IMR-90 (cell line): ENCODE data around the gene PRLH. TPM values are rescaled to one million over a fixed set of nuclear protein-coding genes. Genes with fewer than 3 reads are reported as not detected.

Experiments used
- ATAC-seq: fragments of 200-7000 bp; cut with Tn5 transposase; 2 replicates; pipeline ENCODE4 v1.9.1; 2020; ENCODE audit warnings: low read depth, mild to moderate bottlenecking, moderate library complexity
- BruUV-seq: library from RNA; stranded (reverse); fragments of 400-500 nt; replicated peaks from 2 replicates; lab custom pipeline; 2021; lab: Mats Ljungman, UMichigan
- CTCF ChIA-PET: fragments of 300-600 bp; formaldehyde crosslinking; extraction: SDS; loops from one replicate; lab custom pipeline; 2021; ENCODE audit warnings: antibody characterized with exemption; lab: Yijun Ruan, JAX
- POLR2A ChIA-PET: fragments of 300-600 bp; sonication (Branson Sonifier 250); formaldehyde crosslinking; loops from one replicate; lab custom pipeline; 2022; ENCODE audit warnings: antibody characterized with exemption; ENCODE audit not compliant: unreplicated experiment; lab: Charles Lee
- DNase-seq: peaks from one replicate; pipeline ENCODE4 v3.0.0; 2013
- H2AFZ ChIP-seq: replicated peaks from 2 replicates; pipeline ENCODE3; 2013; ENCODE audit warnings: low read length, mild to moderate bottlenecking; ENCODE audit not compliant: poor library complexity
- H2AK5ac ChIP-seq: 2 replicates; pipeline ENCODE4 v1.6.1; 2013; ENCODE audit warnings: low read depth, low read length, inconsistent platforms
- H2AK9ac ChIP-seq: replicated peaks from 2 replicates; pipeline ENCODE3; 2013; ENCODE audit warnings: mild to moderate bottlenecking, low read depth, low read length, moderate library complexity; ENCODE audit not compliant: poor library complexity
- H2BK120ac ChIP-seq: 2 replicates; pipeline ENCODE4 v1.6.1; 2013; ENCODE audit warnings: low read depth, low read length, inconsistent platforms
- H2BK15ac ChIP-seq: 3 replicates; pipeline ENCODE4 v1.6.1; 2013; ENCODE audit warnings: low read depth, low read length, inconsistent platforms
- H2BK20ac ChIP-seq: 2 replicates; pipeline ENCODE4 v1.6.1; 2013; ENCODE audit warnings: low read depth, mild to moderate bottlenecking, inconsistent platforms, low read length, moderate library complexity
- H2BK5ac ChIP-seq: 2 replicates; pipeline ENCODE4 v1.6.1; 2013; ENCODE audit warnings: mild to moderate bottlenecking, low read depth, low read length, inconsistent platforms; ENCODE audit not compliant: poor library complexity, severe bottlenecking
- H3K14ac ChIP-seq: replicated peaks from 2 replicates; pipeline ENCODE4 v1.6.1; 2013; ENCODE audit warnings: low read depth, low read length, inconsistent platforms
- H3K18ac ChIP-seq: 2 replicates; pipeline ENCODE4 v1.6.1; 2013; ENCODE audit warnings: low read depth, low read length, control low read depth
- H3K23ac ChIP-seq: 2 replicates; pipeline ENCODE4 v1.6.1; 2013; ENCODE audit warnings: low read depth, low read length, inconsistent platforms
- H3K27ac ChIP-seq: 2 replicates; pipeline ENCODE4 v1.5.1; 2013; ENCODE audit warnings: mild to moderate bottlenecking, control low read depth, low read length; ENCODE audit not compliant: insufficient read depth
- H3K27me3 ChIP-seq: 2 replicates; pipeline ENCODE4 v1.6.1; 2013; ENCODE audit warnings: low read length; ENCODE audit not compliant: control insufficient read depth, insufficient read depth
- H3K36me3 ChIP-seq: 2 replicates; pipeline ENCODE4 v1.6.1; 2013; ENCODE audit warnings: low read length, mixed read lengths; ENCODE audit not compliant: control insufficient read depth, insufficient read depth
- H3K4ac ChIP-seq: 2 replicates; pipeline ENCODE4 v1.6.1; 2013; ENCODE audit warnings: low read depth, low read length, inconsistent platforms
- H3K4me1 ChIP-seq: 2 replicates; pipeline ENCODE4 v1.6.1; 2013; ENCODE audit warnings: low read length, mixed read lengths; ENCODE audit not compliant: control insufficient read depth, insufficient read depth
- H3K4me2 ChIP-seq: 2 replicates; pipeline ENCODE4 v1.6.1; 2013; ENCODE audit warnings: low read depth, mild to moderate bottlenecking, control low read depth, low read length, moderate library complexity
- H3K4me3 ChIP-seq: 2 replicates; pipeline ENCODE4 v1.5.1; 2013; ENCODE audit warnings: low read depth, mild to moderate bottlenecking, control low read depth, low read length, moderate library complexity; ENCODE audit not compliant: insufficient read depth
- H3K56ac ChIP-seq: 2 replicates; pipeline ENCODE4 v1.6.1; 2013; ENCODE audit warnings: low read length, inconsistent platforms; ENCODE audit not compliant: insufficient read depth; ENCODE audit errors: extremely low read depth
- H3K79me1 ChIP-seq, 2 experiments: 2 replicates each; pipeline ENCODE4 v1.6.1; 2013; ENCODE audit warnings: low read length in 2 of 2, inconsistent platforms in 1 of 2, low read depth in 1 of 2
- H3K9ac ChIP-seq: 2 replicates; pipeline ENCODE4 v1.6.1; 2013; ENCODE audit warnings: low read depth, low read length, control low read depth
- H3K9me1 ChIP-seq: 2 replicates; pipeline ENCODE4 v1.6.1; 2013; ENCODE audit warnings: low read length, inconsistent platforms; ENCODE audit not compliant: insufficient read depth
- H3K9me3 ChIP-seq: 2 replicates; pipeline ENCODE4 v1.6.1; 2013; ENCODE audit warnings: low read length; ENCODE audit not compliant: control insufficient read depth, insufficient read depth
- H4K20me1 ChIP-seq: 2 replicates; pipeline ENCODE4 v1.6.1; 2013; ENCODE audit warnings: low read length, inconsistent platforms; ENCODE audit not compliant: insufficient read depth
- H4K5ac ChIP-seq: 2 replicates; pipeline ENCODE4 v1.6.1; 2013; ENCODE audit warnings: mild to moderate bottlenecking, low read depth, low read length, control low read depth
- H4K8ac ChIP-seq, 2 experiments: 2 replicates each; pipeline ENCODE4 v1.6.1; 2013; ENCODE audit warnings: low read depth in 2 of 2, low read length in 2 of 2, control low read depth in 1 of 2, inconsistent platforms in 1 of 2
- H4K91ac ChIP-seq: 2 replicates; pipeline ENCODE4 v1.6.1; 2013; ENCODE audit warnings: low read depth, low read length, inconsistent platforms; ENCODE audit not compliant: insufficient read depth
- CEBPB ChIP-seq: IDR thresholded peaks from 2 replicates; pipeline ENCODE4 v1.6.1; 2012; ENCODE audit warnings: low read depth, low read length, improper control_type of control experiment
- CHD1 ChIP-seq: IDR thresholded peaks from 2 replicates; pipeline ENCODE4 v1.6.1; 2012; ENCODE audit warnings: low read depth, low read length, improper control_type of control experiment
- FOS ChIP-seq: fragments of 150-350 bp; IDR thresholded peaks from 2 replicates; pipeline ENCODE4 v1.6.1; 2016; ENCODE audit warnings: low read depth, low read length
- MAFK ChIP-seq: IDR thresholded peaks from 2 replicates; pipeline ENCODE4 v1.6.1; 2012; ENCODE audit warnings: low read depth, low read length, improper control_type of control experiment
- MAZ ChIP-seq: IDR thresholded peaks from 2 replicates; pipeline ENCODE4 v1.6.1; 2012; ENCODE audit warnings: low read depth, mild to moderate bottlenecking, low read length, improper control_type of control experiment, moderate library complexity, borderline replicate concordance
- MXI1 ChIP-seq: IDR thresholded peaks from 2 replicates; pipeline ENCODE4 v1.6.1; 2012; ENCODE audit warnings: low read depth, mild to moderate bottlenecking, low read length, moderate library complexity, borderline replicate concordance
- NFE2L2 ChIP-seq: fragments of 150-350 bp; IDR thresholded peaks from 2 replicates; pipeline ENCODE4 v1.6.1; 2016; ENCODE audit warnings: low read depth, mild to moderate bottlenecking, low read length
- POLR2A ChIP-seq: IDR thresholded peaks from 2 replicates; pipeline ENCODE4 v1.6.1; 2012; ENCODE audit warnings: mild to moderate bottlenecking, low read depth, low read length
- RAD21 ChIP-seq: IDR thresholded peaks from 2 replicates; pipeline ENCODE4 v1.6.1; 2012; ENCODE audit warnings: low read length, improper control_type of control experiment
- RCOR1 ChIP-seq: IDR thresholded peaks from 2 replicates; pipeline ENCODE4 v1.6.1; 2012; ENCODE audit warnings: mild to moderate bottlenecking, low read length, improper control_type of control experiment; ENCODE audit not compliant: insufficient replicate concordance
- RFX5 ChIP-seq: IDR thresholded peaks from 2 replicates; pipeline ENCODE4 v1.8.0; 2012; ENCODE audit warnings: low read depth, mild to moderate bottlenecking, low read length, moderate library complexity
- SMC3 ChIP-seq: fragments of 150-350 bp; IDR thresholded peaks from 2 replicates; pipeline ENCODE4 v1.6.1; 2016; ENCODE audit warnings: low read depth, mild to moderate bottlenecking, antibody characterized with exemption, low read length, moderate library complexity
- USF2 ChIP-seq: fragments of 150-350 bp; IDR thresholded peaks from 2 replicates; pipeline ENCODE4 v1.6.1; 2017; ENCODE audit warnings: mild to moderate bottlenecking, antibody characterized with exemption, low read length, low read depth
- WGBS, 2 experiments: methylation state at CpG; one replicate each; pipeline versions ENCODE4 v1.1.5 to v1.1.7; 2013; ENCODE audit warnings: missing lambda C conversion rate in 2 of 2; ENCODE audit not compliant: insufficient read length in 1 of 2; ENCODE audit errors: extremely low coverage in 2 of 2; 5-methylcytosine and 5-hydroxymethylcytosine counted together
- dilution Hi-C: fragments of 300-500 bp; cut with HindIII; formaldehyde crosslinking; loops from one replicate; pipeline ENCODE4 v1.14.3; 2018; ENCODE audit warnings: low sequenced_read_pairs; ENCODE audit not compliant: unreplicated experiment
- in situ Hi-C: fragments of 300-500 bp; cut with MboI; formaldehyde crosslinking; loops from 3 replicates; pipeline ENCODE4 v1.14.3; 2019; ENCODE audit warnings: low sequenced_read_pairs, inconsistent platforms, mixed read lengths
- intact Hi-C: fragments of 100-400 bp; cut with micrococcal nuclease; formaldehyde crosslinking; loops from 2 replicates; pipeline ENCODE4 v1.10.0; 2022
- polyA plus RNA-seq, 3 experiments: library from polyadenylated mRNA; depleted of rRNA; stranded (reverse); fragments of >200 nt; gene quantifications; 2 replicates each; pipeline ENCODE4 v1.2.3, GENCODE V29; 2012; ENCODE audit warnings: low replicate concordance in 1 of 3
- total RNA-seq: library from RNA; depleted of rRNA; stranded (reverse); fragments of >200 nt; gene quantifications from 2 replicates; pipeline ENCODE4 v1.2.3, GENCODE V29; 2012
- TF ChIP-seq, protein P1 (sequence below): fragments of 150-350 bp; IDR thresholded peaks from 2 replicates; pipeline ENCODE4 v1.6.1; 2016; ENCODE audit warnings: low read depth, mild to moderate bottlenecking, low read length, moderate library complexity, borderline replicate concordance
- TF ChIP-seq, protein P2 (sequence below): conservative IDR thresholded peaks from 2 replicates; pipeline ENCODE4 v1.5.1; 2012; ENCODE audit warnings: mild to moderate bottlenecking, low read depth, low read length, improper control_type of control experiment

The PRLH gene
- total and polyA plus RNA-seq, 2 of the 4 experiments (the other 2 are of a cell fraction): not detected

DNA sequence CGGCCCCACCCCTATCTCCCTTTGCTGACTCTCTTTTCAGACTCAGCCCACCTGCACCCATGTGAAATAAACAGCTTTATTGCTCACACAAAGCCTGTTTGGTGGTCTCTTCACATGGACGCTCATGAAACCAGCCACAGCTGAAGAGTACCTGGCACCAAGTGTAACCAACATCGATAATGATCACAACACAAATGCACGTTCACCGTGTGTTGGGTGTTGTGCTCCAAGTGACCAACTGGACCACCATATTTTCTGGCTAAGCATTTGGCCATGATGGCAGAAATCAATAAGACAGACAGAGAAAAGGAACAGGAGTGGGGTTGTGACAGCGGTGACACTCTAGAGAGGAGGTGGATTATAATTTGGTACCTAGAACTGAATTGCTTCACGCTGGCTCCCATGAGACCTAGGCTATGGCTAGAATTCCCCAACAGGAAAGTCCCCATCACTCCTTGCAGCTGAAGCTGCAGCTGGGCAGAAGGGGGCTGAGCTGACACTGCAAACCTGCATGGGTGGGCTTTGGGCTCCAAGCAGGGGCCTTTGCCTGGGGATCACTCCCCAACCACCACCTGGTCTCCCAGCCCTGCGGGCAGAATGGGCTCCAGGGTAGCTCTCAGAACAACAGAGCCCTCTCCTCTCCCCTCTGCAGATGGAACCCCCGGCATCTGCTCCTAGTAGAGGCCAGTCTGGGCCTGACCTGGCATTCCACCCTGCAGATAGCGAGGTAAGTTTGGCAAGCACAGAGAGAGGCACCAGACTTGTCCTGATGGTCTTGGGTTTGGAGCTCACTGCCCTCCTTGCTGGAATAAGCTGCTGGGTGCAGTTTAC lies 46.4 kb downstream of the PRLH start:
- Histone ChIP-seq H4K8ac (no peak overlapping the region), H2BK120ac (no peak overlapping the region; the same call in 1 of the 2 replicates), H3K23ac (no peak overlapping the region), H2AFZ (no peak overlapping the region), H4K20me1 (no peaks in the 10 kb centered on the region), H3K27ac (no peak overlapping the region), H3K36me3 (no peaks in the 10 kb centered on the region), H3K14ac (no peak overlapping the region), H3K9me1 (peaks cover 34% of the 10 kb centered on the region), H3K4me3 (no peak overlapping the region), H3K27me3 (no peaks in the 10 kb centered on the region), H3K4me2 (no peak overlapping the region), H2AK5ac (peak overlapping the region; percentile 74; the same call in 1 of the 2 replicates), H2AK9ac (no peak overlapping the region), H2BK20ac (no peak overlapping the region), H3K9me3 (no peaks in the 10 kb centered on the region), H3K56ac (no peak overlapping the region), H3K4me1 (peaks cover 30% of the 10 kb centered on the region), H3K9ac (no peak overlapping the region), H3K4ac (peak overlapping the region; percentile 31; the same call in 1 of the 2 replicates), H4K91ac (no peak overlapping the region), H2BK5ac (no peak overlapping the region), H4K5ac (no peak overlapping the region), H3K79me1 (peaks cover 0 to 14% of the 10 kb centered on the region in 2 experiments; a peak in 2 of 4 replicates), H2BK15ac (no peak overlapping the region), H3K18ac (no peak overlapping the region)
- intact Hi-C loops (no loop called here), dilution Hi-C loops (no loop called here), in situ Hi-C loops (no loop called here)
- POLR2A ChIA-PET: no interaction called here
- CTCF ChIA-PET: no interaction called here
- 96% methylated on average over 4 of the region's 10 CpGs; no CpG with 5 or more reads in 1 of the 2 experiments for WGBS, 2 experiments
- BruUV-seq: no TSS peak
- ATAC-seq (no peak), DNase-seq (no peak)
- TF ChIP-seq NFE2L2: no peak
- TF ChIP-seq MAZ: no peak
- TF ChIP-seq, protein P1, sequence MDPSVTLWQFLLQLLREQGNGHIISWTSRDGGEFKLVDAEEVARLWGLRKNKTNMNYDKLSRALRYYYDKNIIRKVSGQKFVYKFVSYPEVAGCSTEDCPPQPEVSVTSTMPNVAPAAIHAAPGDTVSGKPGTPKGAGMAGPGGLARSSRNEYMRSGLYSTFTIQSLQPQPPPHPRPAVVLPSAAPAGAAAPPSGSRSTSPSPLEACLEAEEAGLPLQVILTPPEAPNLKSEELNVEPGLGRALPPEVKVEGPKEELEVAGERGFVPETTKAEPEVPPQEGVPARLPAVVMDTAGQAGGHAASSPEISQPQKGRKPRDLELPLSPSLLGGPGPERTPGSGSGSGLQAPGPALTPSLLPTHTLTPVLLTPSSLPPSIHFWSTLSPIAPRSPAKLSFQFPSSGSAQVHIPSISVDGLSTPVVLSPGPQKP: no peak
- TF ChIP-seq, protein P2, sequence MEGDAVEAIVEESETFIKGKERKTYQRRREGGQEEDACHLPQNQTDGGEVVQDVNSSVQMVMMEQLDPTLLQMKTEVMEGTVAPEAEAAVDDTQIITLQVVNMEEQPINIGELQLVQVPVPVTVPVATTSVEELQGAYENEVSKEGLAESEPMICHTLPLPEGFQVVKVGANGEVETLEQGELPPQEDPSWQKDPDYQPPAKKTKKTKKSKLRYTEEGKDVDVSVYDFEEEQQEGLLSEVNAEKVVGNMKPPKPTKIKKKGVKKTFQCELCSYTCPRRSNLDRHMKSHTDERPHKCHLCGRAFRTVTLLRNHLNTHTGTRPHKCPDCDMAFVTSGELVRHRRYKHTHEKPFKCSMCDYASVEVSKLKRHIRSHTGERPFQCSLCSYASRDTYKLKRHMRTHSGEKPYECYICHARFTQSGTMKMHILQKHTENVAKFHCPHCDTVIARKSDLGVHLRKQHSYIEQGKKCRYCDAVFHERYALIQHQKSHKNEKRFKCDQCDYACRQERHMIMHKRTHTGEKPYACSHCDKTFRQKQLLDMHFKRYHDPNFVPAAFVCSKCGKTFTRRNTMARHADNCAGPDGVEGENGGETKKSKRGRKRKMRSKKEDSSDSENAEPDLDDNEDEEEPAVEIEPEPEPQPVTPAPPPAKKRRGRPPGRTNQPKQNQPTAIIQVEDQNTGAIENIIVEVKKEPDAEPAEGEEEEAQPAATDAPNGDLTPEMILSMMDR: no peak
- TF ChIP-seq FOS: no peak
- TF ChIP-seq CEBPB: no peak
- TF ChIP-seq RFX5: no peak
- no peak for TF ChIP-seq CHD1
- TF ChIP-seq MAFK: no peak
- no peak for TF ChIP-seq MXI1
- no peak for TF ChIP-seq USF2
- no peak for TF ChIP-seq RCOR1
- TF ChIP-seq POLR2A: no peak
- no peak for TF ChIP-seq RAD21
- TF ChIP-seq SMC3: no peak
